Measurements from ENCODE around the gene ADD1.

Gene ADD1

DNA sequence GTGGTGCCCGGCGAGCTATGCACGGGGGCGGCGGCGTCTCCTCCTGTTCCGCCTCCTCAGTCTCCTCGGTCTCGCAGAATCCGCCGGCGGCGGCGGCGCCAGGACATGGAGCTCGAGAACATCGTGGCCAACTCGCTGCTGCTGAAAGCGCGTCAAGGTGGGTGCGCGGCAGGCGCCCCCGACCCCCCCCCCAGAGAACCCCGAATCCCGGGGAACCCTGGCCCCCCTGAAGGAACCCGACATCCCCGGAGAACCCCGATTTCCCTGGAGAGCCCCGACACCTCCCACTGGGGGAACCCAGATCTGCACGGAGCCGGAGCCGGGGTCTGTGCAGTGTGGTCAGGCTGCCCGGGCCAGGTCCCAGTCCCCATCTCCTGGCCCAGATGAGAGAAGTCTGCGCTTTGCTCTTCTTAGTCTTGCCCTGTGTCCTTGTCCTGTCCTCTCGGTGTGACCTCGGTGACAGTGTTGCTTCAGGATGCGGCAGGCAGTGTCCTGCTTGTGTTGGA, 120.4 kb downstream of the ADD1 start:
- peak; percentile 33 for DNase-seq (ENCODE audit: low read depth, low spot score)

DNA sequence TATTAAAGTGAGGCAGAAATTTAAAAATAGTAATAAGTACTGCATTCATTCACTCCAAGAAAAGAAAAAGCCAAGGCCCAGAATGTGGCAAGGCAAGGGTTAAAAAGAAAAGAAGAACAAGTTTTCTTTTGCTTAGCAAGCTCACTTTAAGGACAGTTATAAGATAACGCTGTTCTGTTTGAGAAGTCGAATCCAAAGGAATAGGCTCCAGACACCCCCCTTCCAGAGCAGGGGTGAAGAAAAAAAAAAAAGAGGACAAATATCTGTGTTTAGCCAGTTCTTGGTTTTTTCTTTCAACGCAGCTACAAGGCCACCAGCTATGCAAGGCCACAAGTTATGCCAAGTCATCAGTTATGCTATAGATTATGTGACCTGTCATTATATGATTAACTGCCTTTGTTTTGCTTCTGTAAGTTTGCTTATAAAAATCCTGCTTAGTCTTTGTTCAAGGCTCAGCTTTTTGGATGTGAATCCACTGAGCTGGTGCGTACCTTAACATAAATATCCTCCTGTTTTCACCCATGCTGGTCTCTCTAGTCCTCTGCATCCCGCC, 121.1 kb downstream of the ADD1 start:
- DNase-seq (ENCODE audit: low read depth, low spot score) = no peak

DNA sequence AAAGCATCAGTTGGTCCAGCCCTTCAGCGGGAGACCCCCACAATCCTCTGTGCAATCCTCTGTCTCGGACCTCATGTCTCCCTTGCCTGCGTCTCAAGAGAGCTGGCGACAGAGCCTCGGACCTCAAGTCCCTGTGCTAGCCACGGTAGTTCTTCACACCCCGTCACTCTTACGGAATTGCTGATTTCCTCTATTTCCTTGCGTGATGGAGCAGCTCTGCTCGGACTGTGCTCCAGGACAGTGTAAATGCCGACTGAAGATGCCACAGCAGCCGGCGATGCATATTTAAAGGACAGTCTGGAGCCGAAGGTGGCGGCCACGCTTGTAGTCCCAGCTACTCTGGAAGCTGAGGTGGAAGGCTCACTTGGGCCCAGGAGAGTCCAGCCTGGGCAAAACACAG, 121.6 kb downstream of the ADD1 start:
- DNase-seq (ENCODE audit: low read depth, low spot score) = no peak

DNA sequence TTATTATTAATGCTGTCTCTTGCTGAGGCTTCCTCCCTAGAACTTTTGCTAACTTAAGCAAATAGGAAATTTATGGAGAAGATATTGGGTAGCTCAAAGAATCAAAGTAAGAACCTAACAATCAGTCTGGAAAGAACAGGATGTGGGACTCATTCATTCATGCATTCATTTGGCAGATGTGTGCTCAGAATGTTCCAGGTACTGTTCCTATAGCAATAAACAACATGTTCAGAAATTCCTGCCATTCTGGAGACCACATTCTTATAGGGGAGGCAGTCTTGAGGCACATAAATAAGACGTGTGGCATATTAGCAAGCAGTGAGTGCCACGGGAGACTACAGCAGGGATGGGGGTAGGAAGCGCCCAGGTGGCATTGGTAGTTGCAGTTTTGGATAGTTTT, 124.7 kb downstream of the ADD1 start:
- peak; percentile 68 for DNase-seq (ENCODE audit: low read depth, low spot score)

DNA sequence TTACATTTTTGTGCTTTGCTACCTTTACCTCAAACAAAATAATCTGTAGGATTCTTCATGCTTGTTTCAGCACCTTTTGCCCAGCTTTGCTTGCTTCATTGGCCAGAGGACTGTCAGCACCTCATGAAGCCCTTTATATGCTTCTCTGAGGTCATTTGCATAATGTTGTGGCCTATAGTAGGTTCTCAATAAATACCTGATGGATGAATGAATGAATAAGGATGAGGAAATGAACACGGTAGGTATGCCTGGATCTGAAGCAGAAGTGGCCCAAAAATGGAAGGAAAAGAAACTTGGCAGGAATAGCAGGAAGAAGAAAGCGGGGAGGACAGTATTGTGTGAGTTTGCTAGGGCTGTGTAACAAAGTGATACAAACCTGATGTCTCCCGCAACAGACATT, 127.6 kb downstream of the ADD1 start:
- no peak for DNase-seq (ENCODE audit: low read depth, low spot score)

DNA sequence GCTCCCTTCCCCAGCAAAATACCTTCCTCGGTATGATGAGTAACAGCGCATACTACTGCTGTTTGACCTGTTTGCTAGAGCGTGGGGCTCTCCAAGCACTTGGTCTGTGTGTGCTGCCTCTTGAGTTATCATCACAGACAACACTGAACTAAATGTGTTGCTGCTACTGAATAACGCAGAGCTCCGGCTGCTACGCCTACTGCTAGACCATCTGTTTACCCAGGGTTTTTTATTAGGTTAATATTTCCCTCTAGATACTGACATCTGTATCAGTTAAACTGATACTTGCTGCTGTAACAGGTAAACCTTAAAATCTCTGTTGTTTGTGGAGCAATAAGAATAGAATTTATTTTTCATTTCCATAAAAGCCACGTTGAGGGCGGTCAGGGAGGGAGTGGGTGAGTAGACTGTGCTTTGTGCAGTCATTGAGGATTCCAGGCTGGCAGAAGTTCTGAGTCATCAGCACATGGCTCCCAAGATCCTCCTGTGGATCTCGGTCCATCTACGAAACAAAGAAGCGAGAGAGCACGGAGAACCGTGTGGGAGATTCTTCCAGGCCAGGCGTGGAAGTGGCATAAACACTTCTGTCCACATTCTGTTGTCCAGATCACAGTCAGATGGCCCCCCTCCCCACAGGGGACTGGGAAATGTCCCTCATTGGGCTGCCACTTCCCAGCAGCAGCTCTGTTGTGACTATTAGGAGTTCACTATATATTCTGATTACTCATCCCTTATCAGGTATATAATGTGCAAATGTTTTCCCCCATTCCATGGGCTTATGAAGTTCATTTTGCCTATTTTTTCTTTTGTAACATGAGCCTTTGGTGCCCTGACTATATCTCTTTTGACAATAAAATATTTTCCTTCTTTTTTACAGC, 133.8 kb downstream of the ADD1 start:
- DNase-seq (ENCODE audit: low read depth, low spot score) = peak; percentile 67
